Neural crest cell (in vitro differentiated cells): Measurements from ENCODE around the gene IMPA2. TPM values are rescaled to one million over a fixed set of nuclear protein-coding genes. Genes with fewer than 3 reads are reported as not detected.

ENCODE experiments used
- DNase-seq: peaks from one replicate; pipeline ENCODE4 v3.0.0; 2021; ENCODE audit warnings: low read depth, mixed read lengths, low spot score
- H3K27ac Mint-ChIP-seq: one replicate; pipeline ENCODE4 v1.8.0; 2021; ENCODE audit warnings: mild to moderate bottlenecking, mixed read lengths; ENCODE audit not compliant: unreplicated experiment
- H3K27me3 Mint-ChIP-seq: 2 replicates; pipeline ENCODE4 v1.8.0; 2021; ENCODE audit warnings: low read depth, mild to moderate bottlenecking, mixed read lengths
- H3K36me3 Mint-ChIP-seq: 2 replicates; pipeline ENCODE4 v1.8.0; 2021; ENCODE audit warnings: low read depth, mild to moderate bottlenecking, mixed read lengths
- H3K4me1 Mint-ChIP-seq: 2 replicates; pipeline ENCODE4 v1.8.0; 2021; ENCODE audit warnings: mixed read lengths
- H3K4me3 Mint-ChIP-seq: one replicate; pipeline ENCODE4 v1.8.0; 2021; ENCODE audit warnings: mild to moderate bottlenecking, mixed read lengths
- H3K9me3 Mint-ChIP-seq: 2 replicates; pipeline ENCODE4 v1.8.0; 2021; ENCODE audit warnings: mixed read lengths
- total RNA-seq: library from RNA; stranded (reverse); gene quantifications from 2 replicates; pipeline ENCODE4 v1.2.1, GENCODE V29; 2021
- TF ChIP-seq, protein P1 (sequence below): fragments of 200-600 bp; sonication (generic); conservative IDR thresholded peaks from 2 replicates; pipeline ENCODE4 v1.5.0; 2021; ENCODE audit warnings: antibody characterized with exemption, mild to moderate bottlenecking

IMPA2 gene
- total RNA-seq, 1 donor from 2014 or later, result 51.3 TPM

DNA sequence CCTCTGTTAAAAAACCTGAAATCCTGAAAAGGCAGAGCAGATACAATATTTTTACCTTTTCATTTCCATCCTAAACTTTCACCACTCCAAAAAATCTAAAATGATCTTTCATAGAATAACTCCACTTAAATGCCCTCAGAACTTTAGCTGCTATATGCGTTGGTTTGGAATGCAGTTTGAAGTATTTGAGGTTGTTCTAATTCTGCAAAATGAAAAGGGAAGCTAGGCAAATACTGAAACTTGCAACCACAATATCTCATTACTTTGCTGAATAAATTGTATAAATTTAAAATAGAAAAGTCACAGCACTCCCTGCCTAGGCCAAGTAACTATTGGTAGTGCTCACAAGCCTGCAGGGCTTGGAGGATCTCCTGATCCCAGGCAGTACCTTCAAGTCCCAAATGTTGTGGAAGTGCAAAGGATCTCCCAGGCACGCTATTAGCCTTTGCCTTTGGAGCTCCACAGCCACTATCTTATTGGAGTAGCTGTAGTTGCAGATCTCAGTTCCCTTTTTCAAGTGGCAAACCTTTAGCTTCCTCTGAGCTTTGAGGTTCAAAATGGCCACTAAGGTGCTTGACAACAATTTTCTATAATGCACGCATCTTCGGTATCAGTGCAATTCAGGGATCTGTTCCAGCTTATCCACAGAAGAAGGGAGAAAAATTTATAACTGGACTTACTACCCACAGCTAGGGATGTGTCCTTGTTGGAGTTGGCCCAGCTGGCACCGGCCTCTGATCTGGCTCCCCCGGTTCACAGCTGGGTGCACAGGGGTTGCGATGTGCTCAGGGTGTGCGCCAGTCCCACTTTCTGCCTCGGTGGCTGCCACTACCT, 68.9 kb downstream of the IMPA2 start:
- TF ChIP-seq, protein P1, sequence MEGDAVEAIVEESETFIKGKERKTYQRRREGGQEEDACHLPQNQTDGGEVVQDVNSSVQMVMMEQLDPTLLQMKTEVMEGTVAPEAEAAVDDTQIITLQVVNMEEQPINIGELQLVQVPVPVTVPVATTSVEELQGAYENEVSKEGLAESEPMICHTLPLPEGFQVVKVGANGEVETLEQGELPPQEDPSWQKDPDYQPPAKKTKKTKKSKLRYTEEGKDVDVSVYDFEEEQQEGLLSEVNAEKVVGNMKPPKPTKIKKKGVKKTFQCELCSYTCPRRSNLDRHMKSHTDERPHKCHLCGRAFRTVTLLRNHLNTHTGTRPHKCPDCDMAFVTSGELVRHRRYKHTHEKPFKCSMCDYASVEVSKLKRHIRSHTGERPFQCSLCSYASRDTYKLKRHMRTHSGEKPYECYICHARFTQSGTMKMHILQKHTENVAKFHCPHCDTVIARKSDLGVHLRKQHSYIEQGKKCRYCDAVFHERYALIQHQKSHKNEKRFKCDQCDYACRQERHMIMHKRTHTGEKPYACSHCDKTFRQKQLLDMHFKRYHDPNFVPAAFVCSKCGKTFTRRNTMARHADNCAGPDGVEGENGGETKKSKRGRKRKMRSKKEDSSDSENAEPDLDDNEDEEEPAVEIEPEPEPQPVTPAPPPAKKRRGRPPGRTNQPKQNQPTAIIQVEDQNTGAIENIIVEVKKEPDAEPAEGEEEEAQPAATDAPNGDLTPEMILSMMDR, result no peak
- no peaks in the 10 kb centered on the region for H3K27me3 Mint-ChIP-seq
- H3K4me3 Mint-ChIP-seq, result no peak overlapping the region
- no peak for DNase-seq
- no peaks in the 10 kb centered on the region for H3K36me3 Mint-ChIP-seq
- H3K9me3 Mint-ChIP-seq, result no peaks in the 10 kb centered on the region
- no peak overlapping the region for H3K27ac Mint-ChIP-seq
- H3K4me1 Mint-ChIP-seq, result no peaks in the 10 kb centered on the region

DNA sequence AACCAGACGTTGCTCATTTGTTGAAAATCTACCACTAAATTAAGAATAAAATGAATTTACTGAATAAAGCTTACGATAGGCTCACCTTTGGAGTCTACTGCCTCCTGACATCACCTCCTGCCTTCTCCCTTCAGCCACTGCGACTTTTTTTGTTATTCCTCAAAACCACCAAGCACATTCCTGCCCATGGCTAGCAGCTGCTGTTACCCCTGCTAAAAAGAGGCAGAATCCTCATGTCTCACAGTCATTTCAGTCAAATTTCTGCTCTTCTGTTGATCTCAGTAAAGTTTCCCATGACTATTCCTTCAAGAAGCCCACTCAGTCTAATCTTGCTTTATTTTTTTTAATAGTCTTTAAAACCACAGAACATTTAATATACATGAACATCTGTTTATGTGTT, 71.6 kb downstream of the IMPA2 start:
- DNase-seq, result no peak
- no peak overlapping the region for H3K27ac Mint-ChIP-seq
- no peaks in the 10 kb centered on the region for H3K27me3 Mint-ChIP-seq
- no peaks in the 10 kb centered on the region for H3K9me3 Mint-ChIP-seq
- H3K4me3 Mint-ChIP-seq, result no peak overlapping the region
- H3K4me1 Mint-ChIP-seq, result no peaks in the 10 kb centered on the region
- TF ChIP-seq, protein P1, result no peak
- H3K36me3 Mint-ChIP-seq, result no peaks in the 10 kb centered on the region

DNA sequence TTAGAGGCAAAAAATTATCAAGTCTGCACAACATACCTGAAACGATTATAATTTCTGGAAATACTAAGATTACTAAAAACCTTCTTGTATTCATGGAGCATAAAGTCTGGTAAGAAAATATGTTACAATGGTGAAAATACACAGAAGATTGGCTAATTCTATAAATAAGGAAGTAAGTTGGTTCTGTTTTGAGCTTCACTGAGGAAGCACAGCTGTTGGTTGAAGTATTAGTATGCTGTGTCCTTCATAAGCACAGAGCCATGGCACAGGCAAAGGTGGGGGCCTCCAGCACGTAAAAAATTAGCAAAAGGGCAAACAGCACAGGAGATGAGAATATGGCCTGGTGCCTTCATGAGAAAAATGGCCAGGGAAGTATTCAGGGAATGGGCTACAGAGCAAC, 72.0 kb downstream of the IMPA2 start:
- H3K9me3 Mint-ChIP-seq, result no peaks in the 10 kb centered on the region
- H3K27ac Mint-ChIP-seq, result no peak overlapping the region
- H3K4me1 Mint-ChIP-seq, result no peaks in the 10 kb centered on the region
- no peak overlapping the region for H3K4me3 Mint-ChIP-seq
- DNase-seq, result no peak
- TF ChIP-seq, protein P1, result no peak
- H3K36me3 Mint-ChIP-seq, result no peaks in the 10 kb centered on the region
- H3K27me3 Mint-ChIP-seq, result no peaks in the 10 kb centered on the region

DNA sequence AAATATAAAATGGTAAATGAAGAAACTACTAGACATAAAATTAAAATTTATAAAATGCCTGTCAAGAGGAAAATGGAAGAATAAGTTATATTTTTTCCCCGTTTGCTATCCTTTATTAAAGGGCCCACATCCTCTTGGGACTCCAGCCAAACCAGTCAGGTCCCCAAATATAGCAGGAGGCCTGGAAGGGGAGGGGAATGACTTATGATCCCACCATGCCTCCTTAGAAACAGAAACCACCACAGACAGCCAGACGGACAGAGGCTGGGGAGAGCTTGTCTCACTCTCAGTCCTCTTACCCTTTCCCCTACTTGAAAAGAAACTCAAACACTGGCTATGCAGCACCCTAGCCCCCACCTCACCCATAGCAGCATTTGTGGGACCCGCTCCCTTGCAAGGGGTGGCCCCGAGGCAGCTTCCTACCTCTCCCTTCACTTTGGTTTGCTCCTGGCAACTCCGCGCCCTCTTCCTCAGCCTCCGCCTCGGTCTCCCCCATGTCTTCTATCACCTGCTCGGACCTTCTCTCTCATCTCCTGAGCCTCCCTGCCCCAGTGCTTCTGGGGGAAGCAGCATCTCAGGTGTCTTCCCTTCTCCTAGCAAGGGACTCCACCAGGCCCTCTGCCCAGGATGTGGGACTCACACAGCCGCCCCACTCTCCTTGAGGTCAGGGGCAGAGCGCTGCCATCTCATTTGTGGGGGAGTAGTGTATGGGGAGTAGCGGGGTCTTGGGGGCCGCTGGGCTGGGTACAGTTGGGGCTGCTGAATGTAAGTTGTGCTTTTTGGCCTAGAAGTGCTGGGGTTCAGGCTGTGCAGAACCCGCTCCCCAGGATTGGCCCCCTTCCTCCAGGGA, 75.0 kb downstream of the IMPA2 start:
- DNase-seq, result no peak
- Mint-ChIP-seq H3K9me3 (no peaks in the 10 kb centered on the region), H3K4me1 (no peaks in the 10 kb centered on the region), H3K27ac (no peak overlapping the region), H3K4me3 (no peak overlapping the region), H3K27me3 (no peaks in the 10 kb centered on the region), H3K36me3 (no peaks in the 10 kb centered on the region)
- TF ChIP-seq, protein P1, result no peak

DNA sequence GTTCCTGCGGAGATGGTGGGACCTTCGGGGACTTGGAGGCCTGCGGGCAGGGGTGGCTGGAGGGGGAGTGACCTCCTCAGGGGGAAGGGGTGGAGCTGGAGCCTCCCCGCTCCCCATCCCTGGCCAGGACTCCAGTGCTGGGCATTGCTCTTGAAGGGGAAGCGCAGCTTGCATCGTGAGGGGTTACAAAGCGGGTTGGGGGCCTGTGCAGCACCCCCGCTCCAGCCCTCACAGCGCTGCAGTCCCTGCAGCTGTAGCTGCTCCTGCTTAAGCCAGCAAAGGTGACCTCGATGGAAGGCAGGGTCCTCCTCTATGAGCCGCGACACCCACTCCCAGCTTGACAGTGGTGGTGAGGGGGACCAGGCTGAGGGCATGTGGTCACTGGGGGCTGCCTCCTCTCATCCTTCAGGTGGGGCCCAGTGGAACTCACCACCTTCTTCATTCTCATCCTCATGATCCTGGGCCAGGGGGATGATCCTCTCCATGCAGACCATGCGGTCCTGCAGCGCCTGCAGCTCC, 75.6 kb downstream of the IMPA2 start:
- H3K36me3 Mint-ChIP-seq, result no peaks in the 10 kb centered on the region
- H3K9me3 Mint-ChIP-seq, result no peaks in the 10 kb centered on the region
- H3K27ac Mint-ChIP-seq, result no peak overlapping the region
- H3K4me1 Mint-ChIP-seq, result no peaks in the 10 kb centered on the region
- TF ChIP-seq, protein P1, result no peak
- no peak for DNase-seq
- H3K4me3 Mint-ChIP-seq, result no peak overlapping the region
- H3K27me3 Mint-ChIP-seq, result no peaks in the 10 kb centered on the region
